GM23338 (cell line): ENCODE measurements around the gene GCNT1. TPM values are rescaled to one million over a fixed set of nuclear protein-coding genes. Genes with fewer than 3 reads are reported as not detected.

Experiments
- ATAC-seq: fragments of 200-7000 bp; cut with Tn5 transposase; 3 replicates; pipeline ENCODE4 v1.9.1; 2020
- DNase-seq: peaks from one replicate; pipeline ENCODE4 v3.0.0-alpha.2; 2015; ENCODE audit warnings: low spot score
- H2AFZ ChIP-seq: fragments of 200-600 bp; sonication (generic); 2 replicates; pipeline ENCODE4 v1.8.0; 2016; ENCODE audit warnings: antibody characterized with exemption, mild to moderate bottlenecking, moderate library complexity
- H3F3A ChIP-seq: fragments of 200-600 bp; sonication (generic); replicated peaks from 2 replicates; pipeline ENCODE4 v1.8.0; 2017; ENCODE audit warnings: antibody characterized with exemption, mixed run types, low read depth
- H3K27ac ChIP-seq: fragments of 200-600 bp; sonication (generic); 2 replicates; pipeline ENCODE4 v1.6.1; 2016; ENCODE audit warnings: low read depth
- H3K27me3 ChIP-seq: fragments of 200-600 bp; sonication (generic); 2 replicates; pipeline ENCODE4 v1.8.0; 2016; ENCODE audit warnings: mild to moderate bottlenecking, mixed run types, moderate library complexity; ENCODE audit not compliant: insufficient read depth
- H3K36me3 ChIP-seq: fragments of 200-600 bp; sonication (generic); 2 replicates; pipeline ENCODE4 v1.8.0; 2016; ENCODE audit warnings: mild to moderate bottlenecking; ENCODE audit not compliant: insufficient read depth
- H3K4me1 ChIP-seq: fragments of 200-600 bp; sonication (generic); 2 replicates; pipeline ENCODE4 v1.8.0; 2016; ENCODE audit warnings: mild to moderate bottlenecking, moderate library complexity; ENCODE audit not compliant: insufficient read depth
- H3K4me2 ChIP-seq: fragments of 200-600 bp; sonication (generic); 2 replicates; pipeline ENCODE4 v1.7.1; 2017; ENCODE audit warnings: mixed run types
- H3K4me3 ChIP-seq: fragments of 200-600 bp; sonication (generic); 2 replicates; pipeline ENCODE4 v1.6.1; 2016; ENCODE audit warnings: mixed run types
- H3K79me2 ChIP-seq: fragments of 200-600 bp; sonication (generic); replicated peaks from 2 replicates; pipeline ENCODE4 v1.8.0; 2017; ENCODE audit warnings: mild to moderate bottlenecking; ENCODE audit not compliant: insufficient read depth
- H3K9me2 ChIP-seq: fragments of 200-600 bp; sonication (generic); 2 replicates; pipeline ENCODE4 v1.8.0; 2017; ENCODE audit not compliant: insufficient read depth
- H4K20me1 ChIP-seq: fragments of 200-600 bp; sonication (generic); replicated peaks from 2 replicates; pipeline ENCODE4 v1.8.0; 2017; ENCODE audit warnings: mild to moderate bottlenecking; ENCODE audit not compliant: insufficient read depth
- H3K27ac Mint-ChIP-seq: 2 replicates; pipeline ENCODE4 v1.8.0; 2020; ENCODE audit warnings: inconsistent platforms, mild to moderate bottlenecking, moderate library complexity, mixed read lengths
- H3K27me3 Mint-ChIP-seq: 3 replicates; pipeline ENCODE4 v1.8.0; 2022; ENCODE audit warnings: low read depth, mild to moderate bottlenecking, moderate library complexity, mixed read lengths, inconsistent platforms; ENCODE audit not compliant: insufficient read depth, poor library complexity
- H3K36me3 Mint-ChIP-seq: 3 replicates; pipeline ENCODE4 v1.8.0; 2021; ENCODE audit warnings: low read depth, mild to moderate bottlenecking, inconsistent platforms, moderate library complexity, mixed read lengths
- H3K4me1 Mint-ChIP-seq: 3 replicates; pipeline ENCODE4 v1.8.0; 2020; ENCODE audit warnings: mild to moderate bottlenecking, inconsistent platforms, mixed read lengths
- H3K4me3 Mint-ChIP-seq: 3 replicates; pipeline ENCODE4 v1.8.0; 2021; ENCODE audit warnings: moderate library complexity, mild to moderate bottlenecking, inconsistent platforms, mixed read lengths
- H3K9me3 Mint-ChIP-seq: 3 replicates; pipeline ENCODE4 v1.8.0; 2020; ENCODE audit warnings: moderate library complexity, mild to moderate bottlenecking, inconsistent platforms, mixed read lengths
- CTCF ChIP-seq, 2 experiments: fragments of 200-600 bp in 1 of 2; sonication (generic) in 1 of 2; conservative IDR thresholded peaks; 2 replicates each; pipeline versions ENCODE4 v1.5.1 to v1.6.1; 2016 to 2017; ENCODE audit warnings: antibody characterized with exemption in 2 of 2, low read depth in 2 of 2, mild to moderate bottlenecking in 2 of 2, moderate library complexity in 1 of 2
- EZH2phosphoT487 ChIP-seq: fragments of 200-600 bp; sonication (generic); IDR thresholded peaks from one replicate; pipeline ENCODE4 v1.8.1; 2018; ENCODE audit warnings: antibody characterized with exemption; ENCODE audit not compliant: unreplicated experiment
- NANOG ChIP-seq: IDR thresholded peaks from 2 replicates; pipeline ENCODE4 v1.6.1; 2016; ENCODE audit warnings: antibody characterized with exemption, borderline replicate concordance
- ZNF331 ChIP-seq: fragments of 250-450 bp; sonication (Bioruptor Pico); IDR thresholded peaks from 2 replicates; pipeline ENCODE4 v1.5.0; 2020; ENCODE audit warnings: low read depth, mild to moderate bottlenecking, moderate library complexity
- polyA plus RNA-seq: library from polyadenylated mRNA; unstranded; fragments of >200 nt; fragmentation: Nextera tagmentation; extraction: Ambion mirVana; gene quantifications from 2 replicates; pipeline ENCODE4 v1.2.1, GENCODE V29; 2016
- total RNA-seq: library from RNA; depleted of rRNA; stranded (reverse); fragments of >200 nt; shearing (Covaris generic); gene quantifications from 2 replicates; pipeline ENCODE4 v1.2.3, GENCODE V29; 2014
- TF ChIP-seq, protein P1 (sequence below): fragments of 250-450 bp; sonication (Bioruptor Pico); IDR thresholded peaks from 2 replicates; pipeline ENCODE4 v1.5.0; 2020; ENCODE audit warnings: mild to moderate bottlenecking, moderate library complexity
- TF ChIP-seq, protein P2 (sequence below): IDR thresholded peaks from one replicate; pipeline ENCODE4 v1.6.1; 2018; ENCODE audit warnings: antibody characterized with exemption; ENCODE audit not compliant: unreplicated experiment
- TF ChIP-seq, protein P3 (sequence below): IDR thresholded peaks from 2 replicates; pipeline ENCODE4 v1.6.1; 2016; ENCODE audit warnings: antibody characterized with exemption

Gene GCNT1
- total and polyA plus RNA-seq, 2 experiments from 2014 or later, result 4.2 to 11.4 TPM

DNA sequence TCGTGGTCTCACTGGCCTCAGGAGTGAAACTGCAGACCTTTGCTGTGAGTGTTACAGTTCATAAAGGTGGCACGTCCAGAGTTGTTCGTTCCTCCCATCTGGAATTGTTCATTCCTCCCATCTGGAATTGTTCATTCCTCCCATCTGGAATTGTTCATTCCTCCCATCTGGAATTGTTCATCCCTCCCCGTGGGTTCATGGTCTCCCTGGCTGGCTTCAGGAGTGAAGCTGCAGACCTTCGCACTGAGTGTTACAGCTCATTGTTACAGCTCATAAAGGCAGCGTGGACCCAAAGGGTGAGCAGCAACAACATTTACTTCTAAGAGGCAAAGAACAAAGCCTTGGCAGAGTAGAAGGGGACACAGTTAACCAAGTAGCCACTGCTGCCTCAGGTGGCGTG, 69.1 kb downstream of the GCNT1 start:
- Mint-ChIP-seq H3K36me3 (peaks cover 2% of the 10 kb centered on the region; the same call in 1 of the 3 replicates), H3K27me3 (peaks cover 4% of the 10 kb centered on the region), H3K27ac (no peak overlapping the region), H3K9me3 (0 out of 3 replicates have a peak, but pooled peaks cover 2% of the 10 kb centered on the region), H3K4me1 (peaks cover 1% of the 10 kb centered on the region; the same call in 2 of the 3 replicates), H3K4me3 (no peak overlapping the region)
- DNase-seq (no peak), ATAC-seq (no peak)
- H4K20me1 ChIP-seq, result no peaks in the 10 kb centered on the region
- H3K27me3 ChIP-seq, result no peaks in the 10 kb centered on the region
- no peaks in the 10 kb centered on the region for H3K36me3 ChIP-seq
- no peak overlapping the region for H3K27ac ChIP-seq
- H2AFZ ChIP-seq, result no peak overlapping the region
- H3K4me1 ChIP-seq, result peaks cover under 1% of the 10 kb centered on the region; the same call in 1 of the 2 replicates
- TF ChIP-seq CTCF (conservative IDR thresholded peaks at IDR 0.05; ENCODE audit: low read depth in 2 of 2), result no peak
- H3K79me2 ChIP-seq, result no peaks in the 10 kb centered on the region
- H3K4me3 ChIP-seq, result no peak overlapping the region
- H3F3A ChIP-seq, result no peaks in the 10 kb centered on the region
- H3K4me2 ChIP-seq, result no peak overlapping the region
- 0 out of 2 replicates have a peak, but pooled peaks cover 3% of the 10 kb centered on the region for H3K9me2 ChIP-seq

DNA sequence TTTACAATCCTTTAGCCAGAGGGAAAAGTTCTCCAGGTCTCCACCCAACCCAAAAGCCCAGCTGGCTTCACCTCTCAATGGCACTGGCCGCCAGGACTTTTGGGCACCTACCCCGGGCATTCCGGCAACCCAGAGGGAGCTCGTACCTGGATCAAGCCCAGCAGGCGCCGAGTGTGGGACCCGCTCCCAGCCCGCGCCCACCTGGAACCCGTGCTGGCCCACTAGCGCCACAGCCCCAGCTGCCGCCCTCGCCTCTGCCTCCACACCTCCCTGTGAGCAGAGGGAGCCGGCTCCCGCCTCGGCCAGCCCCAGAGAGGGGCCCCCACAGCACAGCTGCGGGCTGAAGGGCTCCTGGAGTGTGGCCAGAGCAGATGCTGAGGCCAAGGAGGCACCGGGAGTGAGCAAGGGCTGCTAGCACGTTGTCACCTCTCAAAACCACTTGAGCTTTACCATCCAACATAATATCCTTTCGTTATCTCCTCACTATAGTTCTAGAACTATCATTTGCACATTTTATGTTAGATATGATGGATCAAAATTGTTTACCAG, 69.7 kb downstream of the GCNT1 start:
- H3K9me2 ChIP-seq, result 0 out of 2 replicates have a peak, but pooled peaks cover 3% of the 10 kb centered on the region
- no peaks in the 10 kb centered on the region for H3K36me3 ChIP-seq
- 0 out of 3 replicates have a peak, but pooled peaks cover 2% of the 10 kb centered on the region for H3K9me3 Mint-ChIP-seq
- TF ChIP-seq, protein P1, sequence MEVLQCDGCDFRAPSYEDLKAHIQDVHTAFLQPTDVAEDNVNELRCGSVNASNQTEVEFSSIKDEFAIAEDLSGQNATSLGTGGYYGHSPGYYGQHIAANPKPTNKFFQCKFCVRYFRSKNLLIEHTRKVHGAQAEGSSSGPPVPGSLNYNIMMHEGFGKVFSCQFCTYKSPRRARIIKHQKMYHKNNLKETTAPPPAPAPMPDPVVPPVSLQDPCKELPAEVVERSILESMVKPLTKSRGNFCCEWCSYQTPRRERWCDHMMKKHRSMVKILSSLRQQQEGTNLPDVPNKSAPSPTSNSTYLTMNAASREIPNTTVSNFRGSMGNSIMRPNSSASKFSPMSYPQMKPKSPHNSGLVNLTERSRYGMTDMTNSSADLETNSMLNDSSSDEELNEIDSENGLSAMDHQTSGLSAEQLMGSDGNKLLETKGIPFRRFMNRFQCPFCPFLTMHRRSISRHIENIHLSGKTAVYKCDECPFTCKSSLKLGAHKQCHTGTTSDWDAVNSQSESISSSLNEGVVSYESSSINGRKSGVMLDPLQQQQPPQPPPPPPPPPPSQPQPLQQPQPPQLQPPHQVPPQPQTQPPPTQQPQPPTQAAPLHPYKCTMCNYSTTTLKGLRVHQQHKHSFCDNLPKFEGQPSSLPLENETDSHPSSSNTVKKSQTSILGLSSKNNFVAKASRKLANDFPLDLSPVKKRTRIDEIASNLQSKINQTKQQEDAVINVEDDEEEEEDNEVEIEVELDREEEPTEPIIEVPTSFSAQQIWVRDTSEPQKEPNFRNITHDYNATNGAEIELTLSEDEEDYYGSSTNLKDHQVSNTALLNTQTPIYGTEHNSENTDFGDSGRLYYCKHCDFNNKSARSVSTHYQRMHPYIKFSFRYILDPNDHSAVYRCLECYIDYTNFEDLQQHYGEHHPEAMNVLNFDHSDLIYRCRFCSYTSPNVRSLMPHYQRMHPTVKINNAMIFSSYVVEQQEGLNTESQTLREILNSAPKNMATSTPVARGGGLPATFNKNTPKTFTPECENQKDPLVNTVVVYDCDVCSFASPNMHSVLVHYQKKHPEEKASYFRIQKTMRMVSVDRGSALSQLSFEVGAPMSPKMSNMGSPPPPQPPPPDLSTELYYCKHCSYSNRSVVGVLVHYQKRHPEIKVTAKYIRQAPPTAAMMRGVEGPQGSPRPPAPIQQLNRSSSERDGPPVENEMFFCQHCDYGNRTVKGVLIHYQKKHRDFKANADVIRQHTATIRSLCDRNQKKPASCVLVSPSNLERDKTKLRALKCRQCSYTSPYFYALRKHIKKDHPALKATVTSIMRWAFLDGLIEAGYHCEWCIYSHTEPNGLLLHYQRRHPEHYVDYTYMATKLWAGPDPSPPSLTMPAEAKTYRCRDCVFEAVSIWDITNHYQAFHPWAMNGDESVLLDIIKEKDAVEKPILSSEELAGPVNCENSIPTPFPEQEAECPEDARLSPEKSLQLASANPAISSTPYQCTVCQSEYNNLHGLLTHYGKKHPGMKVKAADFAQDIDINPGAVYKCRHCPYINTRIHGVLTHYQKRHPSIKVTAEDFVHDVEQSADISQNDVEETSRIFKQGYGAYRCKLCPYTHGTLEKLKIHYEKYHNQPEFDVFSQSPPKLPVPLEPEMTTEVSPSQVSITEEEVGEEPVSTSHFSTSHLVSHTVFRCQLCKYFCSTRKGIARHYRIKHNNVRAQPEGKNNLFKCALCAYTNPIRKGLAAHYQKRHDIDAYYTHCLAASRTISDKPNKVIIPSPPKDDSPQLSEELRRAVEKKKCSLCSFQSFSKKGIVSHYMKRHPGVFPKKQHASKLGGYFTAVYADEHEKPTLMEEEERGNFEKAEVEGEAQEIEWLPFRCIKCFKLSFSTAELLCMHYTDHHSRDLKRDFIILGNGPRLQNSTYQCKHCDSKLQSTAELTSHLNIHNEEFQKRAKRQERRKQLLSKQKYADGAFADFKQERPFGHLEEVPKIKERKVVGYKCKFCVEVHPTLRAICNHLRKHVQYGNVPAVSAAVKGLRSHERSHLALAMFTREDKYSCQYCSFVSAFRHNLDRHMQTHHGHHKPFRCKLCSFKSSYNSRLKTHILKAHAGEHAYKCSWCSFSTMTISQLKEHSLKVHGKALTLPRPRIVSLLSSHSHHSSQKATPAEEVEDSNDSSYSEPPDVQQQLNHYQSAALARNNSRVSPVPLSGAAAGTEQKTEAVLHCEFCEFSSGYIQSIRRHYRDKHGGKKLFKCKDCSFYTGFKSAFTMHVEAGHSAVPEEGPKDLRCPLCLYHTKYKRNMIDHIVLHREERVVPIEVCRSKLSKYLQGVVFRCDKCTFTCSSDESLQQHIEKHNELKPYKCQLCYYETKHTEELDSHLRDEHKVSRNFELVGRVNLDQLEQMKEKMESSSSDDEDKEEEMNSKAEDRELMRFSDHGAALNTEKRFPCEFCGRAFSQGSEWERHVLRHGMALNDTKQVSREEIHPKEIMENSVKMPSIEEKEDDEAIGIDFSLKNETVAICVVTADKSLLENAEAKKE (CRISPR knock-in tag), result no peak
- TF ChIP-seq NANOG (no peak), EZH2phosphoT487 (no peak), ZNF331 (CRISPR knock-in tag) (no peak)
- TF ChIP-seq, protein P2, sequence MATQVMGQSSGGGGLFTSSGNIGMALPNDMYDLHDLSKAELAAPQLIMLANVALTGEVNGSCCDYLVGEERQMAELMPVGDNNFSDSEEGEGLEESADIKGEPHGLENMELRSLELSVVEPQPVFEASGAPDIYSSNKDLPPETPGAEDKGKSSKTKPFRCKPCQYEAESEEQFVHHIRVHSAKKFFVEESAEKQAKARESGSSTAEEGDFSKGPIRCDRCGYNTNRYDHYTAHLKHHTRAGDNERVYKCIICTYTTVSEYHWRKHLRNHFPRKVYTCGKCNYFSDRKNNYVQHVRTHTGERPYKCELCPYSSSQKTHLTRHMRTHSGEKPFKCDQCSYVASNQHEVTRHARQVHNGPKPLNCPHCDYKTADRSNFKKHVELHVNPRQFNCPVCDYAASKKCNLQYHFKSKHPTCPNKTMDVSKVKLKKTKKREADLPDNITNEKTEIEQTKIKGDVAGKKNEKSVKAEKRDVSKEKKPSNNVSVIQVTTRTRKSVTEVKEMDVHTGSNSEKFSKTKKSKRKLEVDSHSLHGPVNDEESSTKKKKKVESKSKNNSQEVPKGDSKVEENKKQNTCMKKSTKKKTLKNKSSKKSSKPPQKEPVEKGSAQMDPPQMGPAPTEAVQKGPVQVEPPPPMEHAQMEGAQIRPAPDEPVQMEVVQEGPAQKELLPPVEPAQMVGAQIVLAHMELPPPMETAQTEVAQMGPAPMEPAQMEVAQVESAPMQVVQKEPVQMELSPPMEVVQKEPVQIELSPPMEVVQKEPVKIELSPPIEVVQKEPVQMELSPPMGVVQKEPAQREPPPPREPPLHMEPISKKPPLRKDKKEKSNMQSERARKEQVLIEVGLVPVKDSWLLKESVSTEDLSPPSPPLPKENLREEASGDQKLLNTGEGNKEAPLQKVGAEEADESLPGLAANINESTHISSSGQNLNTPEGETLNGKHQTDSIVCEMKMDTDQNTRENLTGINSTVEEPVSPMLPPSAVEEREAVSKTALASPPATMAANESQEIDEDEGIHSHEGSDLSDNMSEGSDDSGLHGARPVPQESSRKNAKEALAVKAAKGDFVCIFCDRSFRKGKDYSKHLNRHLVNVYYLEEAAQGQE, result no peak
- TF ChIP-seq, protein P3, sequence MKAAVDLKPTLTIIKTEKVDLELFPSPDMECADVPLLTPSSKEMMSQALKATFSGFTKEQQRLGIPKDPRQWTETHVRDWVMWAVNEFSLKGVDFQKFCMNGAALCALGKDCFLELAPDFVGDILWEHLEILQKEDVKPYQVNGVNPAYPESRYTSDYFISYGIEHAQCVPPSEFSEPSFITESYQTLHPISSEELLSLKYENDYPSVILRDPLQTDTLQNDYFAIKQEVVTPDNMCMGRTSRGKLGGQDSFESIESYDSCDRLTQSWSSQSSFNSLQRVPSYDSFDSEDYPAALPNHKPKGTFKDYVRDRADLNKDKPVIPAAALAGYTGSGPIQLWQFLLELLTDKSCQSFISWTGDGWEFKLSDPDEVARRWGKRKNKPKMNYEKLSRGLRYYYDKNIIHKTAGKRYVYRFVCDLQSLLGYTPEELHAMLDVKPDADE, result no peak

More for the DNA sequence above, 69.7 kb downstream of the GCNT1 start:
- no peak for ATAC-seq
- Mint-ChIP-seq H3K27me3 (peaks cover 4% of the 10 kb centered on the region), H3K27ac (no peak overlapping the region), H3K4me3 (no peak overlapping the region), H3K36me3 (peaks cover 2% of the 10 kb centered on the region; the same call in 1 of the 3 replicates), H3K4me1 (peaks cover 4% of the 10 kb centered on the region; the same call in 2 of the 3 replicates)
- no peak for DNase-seq
- H3F3A ChIP-seq, result no peaks in the 10 kb centered on the region
- no peaks in the 10 kb centered on the region for H3K27me3 ChIP-seq
- H3K27ac ChIP-seq, result no peak overlapping the region
- no peak overlapping the region for H3K4me2 ChIP-seq
- no peak overlapping the region for H2AFZ ChIP-seq
- H4K20me1 ChIP-seq, result no peaks in the 10 kb centered on the region
- peaks cover 3% of the 10 kb centered on the region; the same call in 1 of the 2 replicates for H3K4me1 ChIP-seq
- H3K4me3 ChIP-seq, result no peak overlapping the region
- H3K79me2 ChIP-seq, result no peaks in the 10 kb centered on the region
